Astrocyte (in vitro differentiated cells and primary cell): ENCODE measurements around the gene INPP5F.

ENCODE experiments used
- EZH2 ChIP-seq: IDR thresholded peaks from 2 replicates; pipeline ENCODE4 v1.6.1; 2012; ENCODE audit warnings: mild to moderate bottlenecking, low read length, inconsistent platforms; ENCODE audit not compliant: insufficient read depth
- TF ChIP-seq, protein P1 (sequence below): IDR thresholded peaks from 2 replicates; pipeline ENCODE4 v1.5.1; 2011; ENCODE audit warnings: low read depth, mild to moderate bottlenecking, inconsistent platforms, low read length, moderate library complexity; ENCODE audit not compliant: insufficient read depth

DNA sequence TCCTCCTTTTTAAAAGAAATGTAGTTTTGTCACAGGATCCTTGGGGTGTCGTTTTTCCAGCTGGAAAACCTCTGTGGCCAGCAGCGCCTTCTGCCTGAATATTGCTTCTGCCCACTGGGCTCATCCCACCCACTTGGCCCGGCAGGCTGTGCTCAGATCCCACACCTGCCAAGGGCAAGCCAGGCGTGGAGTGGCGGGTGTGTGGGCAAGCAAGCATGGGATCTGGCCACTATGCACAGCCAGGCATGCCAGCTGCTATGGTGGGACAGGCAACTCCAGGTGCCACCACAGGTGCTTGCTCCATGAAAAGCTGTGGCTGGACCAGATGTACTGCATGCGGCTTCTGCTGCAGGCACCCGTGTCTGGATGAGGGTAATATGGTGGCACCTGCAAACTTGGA lies 31.2 kb upstream of the INPP5F start:
- TF ChIP-seq, protein P1, sequence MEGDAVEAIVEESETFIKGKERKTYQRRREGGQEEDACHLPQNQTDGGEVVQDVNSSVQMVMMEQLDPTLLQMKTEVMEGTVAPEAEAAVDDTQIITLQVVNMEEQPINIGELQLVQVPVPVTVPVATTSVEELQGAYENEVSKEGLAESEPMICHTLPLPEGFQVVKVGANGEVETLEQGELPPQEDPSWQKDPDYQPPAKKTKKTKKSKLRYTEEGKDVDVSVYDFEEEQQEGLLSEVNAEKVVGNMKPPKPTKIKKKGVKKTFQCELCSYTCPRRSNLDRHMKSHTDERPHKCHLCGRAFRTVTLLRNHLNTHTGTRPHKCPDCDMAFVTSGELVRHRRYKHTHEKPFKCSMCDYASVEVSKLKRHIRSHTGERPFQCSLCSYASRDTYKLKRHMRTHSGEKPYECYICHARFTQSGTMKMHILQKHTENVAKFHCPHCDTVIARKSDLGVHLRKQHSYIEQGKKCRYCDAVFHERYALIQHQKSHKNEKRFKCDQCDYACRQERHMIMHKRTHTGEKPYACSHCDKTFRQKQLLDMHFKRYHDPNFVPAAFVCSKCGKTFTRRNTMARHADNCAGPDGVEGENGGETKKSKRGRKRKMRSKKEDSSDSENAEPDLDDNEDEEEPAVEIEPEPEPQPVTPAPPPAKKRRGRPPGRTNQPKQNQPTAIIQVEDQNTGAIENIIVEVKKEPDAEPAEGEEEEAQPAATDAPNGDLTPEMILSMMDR = no peak
- no peak for TF ChIP-seq EZH2
